CD4-positive, alpha-beta T cell (primary cell): ENCODE results near the gene NABP2. TPM values are rescaled to one million over a fixed set of nuclear protein-coding genes. Genes with fewer than 3 reads are reported as not detected.

Experiments
- ATAC-seq: fragments of 200-7000 bp; cut with Tn5 transposase; one replicate; pipeline ENCODE4 v1.10.0; 2022; ENCODE audit warnings: mild to moderate bottlenecking; ENCODE audit not compliant: poor library complexity
- CTCF ChIA-PET: fragments of 350-600 bp; sonication (Branson Sonifier 250); formaldehyde crosslinking; loops from one replicate; lab custom pipeline; 2021; ENCODE audit warnings: antibody characterized with exemption, inconsistent platforms; lab: Charles Lee
- POLR2A ChIA-PET: fragments of 350-600 bp; sonication (Branson Sonifier 250); formaldehyde crosslinking; loops from one replicate; lab custom pipeline; 2021; ENCODE audit warnings: antibody characterized with exemption, inconsistent platforms; lab: Charles Lee
- DNase-seq, 14 experiments: peaks; one replicate each; pipeline ENCODE4 v3.0.0-alpha.2; 2013 to 2020; ENCODE audit warnings: mixed read lengths in 2 of 14
- H3K27ac ChIP-seq, 2 donors: one replicate each; pipeline versions ENCODE4 v1.5.1 to v1.7.0; 2013; ENCODE audit warnings: low read length in 2 of 2, low read depth in 1 of 2, mild to moderate bottlenecking in 1 of 2
- H3K27me3 ChIP-seq, 2 experiments: 1 replicate in 1 of 2; 2 replicates in 1 of 2; pipeline versions ENCODE4 v1.6.1 to v1.7.0; 2013; ENCODE audit warnings: low read length in 2 of 2, control low read depth in 1 of 2, mild to moderate bottlenecking in 1 of 2, moderate library complexity in 1 of 2; ENCODE audit not compliant: insufficient read depth in 2 of 2, control insufficient read depth in 1 of 2
- H3K36me3 ChIP-seq: one replicate; pipeline ENCODE4 v1.6.1; 2013; ENCODE audit warnings: low read length, control low read depth; ENCODE audit not compliant: insufficient read depth
- H3K4me1 ChIP-seq: one replicate; pipeline ENCODE4 v1.6.1; 2013; ENCODE audit warnings: low read length, control low read depth; ENCODE audit not compliant: insufficient read depth
- H3K4me3 ChIP-seq: one replicate; pipeline ENCODE4 v1.5.1; 2013; ENCODE audit warnings: mild to moderate bottlenecking, low read length, moderate library complexity
- H3K9me3 ChIP-seq, 2 experiments: 1 replicate in 1 of 2; 2 replicates in 1 of 2; pipeline versions ENCODE4 v1.6.1 to v1.7.0; 2013; ENCODE audit warnings: low read length in 2 of 2, mild to moderate bottlenecking in 2 of 2, control low read depth in 1 of 2, moderate library complexity in 1 of 2; ENCODE audit not compliant: control insufficient read depth in 1 of 2, insufficient read depth in 1 of 2
- H3K27ac Mint-ChIP-seq: one replicate; pipeline ENCODE4 v1.8.0; 2020; ENCODE audit warnings: mixed read lengths
- H3K27me3 Mint-ChIP-seq: one replicate; pipeline ENCODE4 v1.8.0; 2021; ENCODE audit warnings: mixed read lengths
- H3K36me3 Mint-ChIP-seq: one replicate; pipeline ENCODE4 v1.8.0; 2021; ENCODE audit warnings: low read depth, mixed read lengths
- H3K4me1 Mint-ChIP-seq: one replicate; pipeline ENCODE4 v1.8.0; 2021; ENCODE audit warnings: low read depth, mixed read lengths
- H3K4me3 Mint-ChIP-seq: one replicate; pipeline ENCODE4 v1.8.0; 2020; ENCODE audit warnings: mild to moderate bottlenecking, mixed read lengths
- H3K9me3 Mint-ChIP-seq: one replicate; pipeline ENCODE4 v1.8.0; 2020; ENCODE audit warnings: mixed read lengths
- intact Hi-C, 2 experiments: fragments of 100-400 bp; cut with DNase I in 1 of 2; cut with micrococcal nuclease in 1 of 2; formaldehyde crosslinking; loops; one replicate each; pipeline versions ENCODE4 v1.15.1 to v1.9.0; 2023 to 2025; cut with DNase I, micrococcal nuclease
- total RNA-seq, 174 experiments: library from RNA in 2 of 174; stranded (reverse) in 2 of 174; gene quantifications; one replicate each; pipeline ENCODE4 v1.2.3 and lab custom pipeline; 2021 to 2026
- TF ChIP-seq, protein P1 (sequence below): fragments of 200-600 bp; IDR thresholded peaks from one replicate; pipeline ENCODE4 v1.8.0; 2022; ENCODE audit warnings: antibody characterized with exemption, mild to moderate bottlenecking

NABP2 gene
- total RNA-seq, 2 experiments from 2014 or later: 7.6 to 9.1 TPM

DNA sequence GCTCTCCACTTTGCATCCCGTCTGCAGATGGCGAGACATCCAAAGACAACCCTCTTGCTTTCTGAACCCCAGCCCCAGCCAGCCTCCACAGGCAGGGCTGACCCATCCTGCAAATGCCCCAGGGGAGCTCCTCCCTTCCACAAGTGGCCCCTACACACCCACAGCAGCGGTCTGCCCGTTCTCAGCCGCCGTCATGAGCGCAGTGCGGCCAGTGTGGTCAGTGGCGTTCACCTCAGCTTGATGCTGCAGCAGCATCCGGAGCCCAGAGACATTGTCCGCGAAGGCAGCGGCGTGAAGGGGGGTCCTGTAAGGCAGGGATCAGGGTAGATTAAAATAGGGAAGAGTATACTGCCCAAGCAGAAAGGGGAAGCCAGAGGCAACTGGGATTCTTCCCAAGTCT lies 20.4 kb downstream of the NABP2 start:
- Histone ChIP-seq H3K27me3 (no peaks in the 10 kb centered on the region), H3K4me3 (no peak overlapping the region), H3K9me3 (no peaks in the 10 kb centered on the region), H3K4me1 (no peaks in the 10 kb centered on the region), H3K27ac (no peak overlapping the region), H3K36me3 (peaks cover 80% of the 10 kb centered on the region)
- DNase-seq (no peak), ATAC-seq (no peak)
- CTCF ChIA-PET: no interaction called here
- H3K27me3 Mint-ChIP-seq: no peaks in the 10 kb centered on the region
- H3K4me3 Mint-ChIP-seq: no peak overlapping the region
- H3K4me1 Mint-ChIP-seq: no peaks in the 10 kb centered on the region
- H3K36me3 Mint-ChIP-seq: peaks cover 89% of the 10 kb centered on the region
- TF ChIP-seq, protein P1, sequence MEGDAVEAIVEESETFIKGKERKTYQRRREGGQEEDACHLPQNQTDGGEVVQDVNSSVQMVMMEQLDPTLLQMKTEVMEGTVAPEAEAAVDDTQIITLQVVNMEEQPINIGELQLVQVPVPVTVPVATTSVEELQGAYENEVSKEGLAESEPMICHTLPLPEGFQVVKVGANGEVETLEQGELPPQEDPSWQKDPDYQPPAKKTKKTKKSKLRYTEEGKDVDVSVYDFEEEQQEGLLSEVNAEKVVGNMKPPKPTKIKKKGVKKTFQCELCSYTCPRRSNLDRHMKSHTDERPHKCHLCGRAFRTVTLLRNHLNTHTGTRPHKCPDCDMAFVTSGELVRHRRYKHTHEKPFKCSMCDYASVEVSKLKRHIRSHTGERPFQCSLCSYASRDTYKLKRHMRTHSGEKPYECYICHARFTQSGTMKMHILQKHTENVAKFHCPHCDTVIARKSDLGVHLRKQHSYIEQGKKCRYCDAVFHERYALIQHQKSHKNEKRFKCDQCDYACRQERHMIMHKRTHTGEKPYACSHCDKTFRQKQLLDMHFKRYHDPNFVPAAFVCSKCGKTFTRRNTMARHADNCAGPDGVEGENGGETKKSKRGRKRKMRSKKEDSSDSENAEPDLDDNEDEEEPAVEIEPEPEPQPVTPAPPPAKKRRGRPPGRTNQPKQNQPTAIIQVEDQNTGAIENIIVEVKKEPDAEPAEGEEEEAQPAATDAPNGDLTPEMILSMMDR: no peak
- no peaks in the 10 kb centered on the region for H3K9me3 Mint-ChIP-seq
- POLR2A ChIA-PET: interaction anchor here (0.6 kb wide), 1 partner anchor 68 kb away, joined by 3 read pairs; no protein-coding TSS in a partner anchor
- H3K27ac Mint-ChIP-seq: no peak overlapping the region
- intact Hi-C loops: no loop called here

DNA sequence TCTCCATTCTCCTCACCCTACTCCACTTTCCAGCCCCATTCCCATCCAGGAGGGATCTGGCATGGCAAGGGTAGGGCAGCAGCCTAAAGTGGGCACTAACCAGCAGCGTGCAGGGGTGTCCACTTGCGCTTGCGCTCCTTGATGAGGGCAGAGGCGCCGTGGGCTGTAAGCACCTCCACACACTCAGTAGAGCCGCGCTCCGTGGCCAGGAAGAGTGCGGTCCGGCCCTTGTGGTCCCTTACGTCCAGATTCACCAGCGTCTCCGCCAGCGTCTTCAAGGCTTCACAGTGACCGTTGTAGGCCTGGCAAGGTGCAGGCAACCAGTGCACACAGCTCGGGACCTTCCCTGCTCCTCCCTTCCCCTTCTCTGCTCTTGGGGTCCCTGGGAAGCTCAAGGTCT lies 23.8 kb downstream of the NABP2 start:
- no peak for DNase-seq
- Histone ChIP-seq H3K36me3 (peaks cover 87% of the 10 kb centered on the region), H3K27me3 (no peaks in the 10 kb centered on the region), H3K4me1 (no peaks in the 10 kb centered on the region), H3K9me3 (no peaks in the 10 kb centered on the region), H3K27ac (no peak overlapping the region), H3K4me3 (no peak overlapping the region)
- TF ChIP-seq, protein P1: no peak
- no peak overlapping the region for H3K4me3 Mint-ChIP-seq
- ChIA-PET CTCF (no interaction called here), POLR2A (no interaction called here)
- H3K4me1 Mint-ChIP-seq: no peaks in the 10 kb centered on the region
- no peaks in the 10 kb centered on the region for H3K27me3 Mint-ChIP-seq
- no peak overlapping the region for H3K27ac Mint-ChIP-seq
- intact Hi-C loops: no loop called here
- ATAC-seq: no peak
- no peaks in the 10 kb centered on the region for H3K9me3 Mint-ChIP-seq
- H3K36me3 Mint-ChIP-seq: peaks cover 73% of the 10 kb centered on the region

- Histone ChIP-seq H3K4me1 (no peaks in the 10 kb centered on the region), H3K4me3 (no peak overlapping the region), H3K27ac (no peak overlapping the region), H3K27me3 (no peaks in the 10 kb centered on the region), H3K9me3 (no peaks in the 10 kb centered on the region), H3K36me3 (peaks cover 87% of the 10 kb centered on the region)
- H3K4me1 Mint-ChIP-seq: no peaks in the 10 kb centered on the region
- TF ChIP-seq, protein P1: no peak
- intact Hi-C loops: no loop called here
- H3K27me3 Mint-ChIP-seq: no peaks in the 10 kb centered on the region
- ATAC-seq (no peak), DNase-seq (no peak)
- H3K36me3 Mint-ChIP-seq: peaks cover 74% of the 10 kb centered on the region
- CTCF ChIA-PET: interaction anchor here (1.9 kb wide), 1 partner anchor 10 kb away, joined by 4 read pairs; the partner anchor contains the start of gene ANKRD52
- no peak overlapping the region for H3K27ac Mint-ChIP-seq
- no peaks in the 10 kb centered on the region for H3K9me3 Mint-ChIP-seq
- H3K4me3 Mint-ChIP-seq: no peak overlapping the region
- POLR2A ChIA-PET: no interaction called here
Measured at GRCh38 chr12:56248711-56249110, 24.6 kb downstream of the NABP2 start.
